Measurements from ENCODE around the gene PRMT7.

DNA sequence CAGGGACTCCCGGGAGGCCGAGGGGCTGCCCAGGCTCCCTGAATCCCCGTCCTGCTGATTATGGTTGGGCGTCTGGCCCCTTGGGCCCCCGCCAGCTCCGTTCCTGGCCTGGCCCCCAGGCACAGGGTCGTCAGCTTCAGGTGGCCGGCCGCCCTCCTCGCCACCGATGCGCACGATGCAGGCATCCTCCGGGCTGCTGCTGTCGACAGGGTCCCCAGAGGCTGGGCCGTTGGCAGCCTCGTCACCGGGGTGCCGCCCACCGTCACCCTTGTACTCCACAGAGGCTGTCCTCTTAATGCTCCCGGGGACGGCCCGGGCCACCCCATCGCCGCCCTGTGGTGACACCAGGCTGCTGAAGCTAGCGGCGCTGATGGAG is 60.4 kb downstream of the PRMT7 start:
- TF ChIP-seq TAF1 (IDR thresholded peaks at IDR 0.05; ENCODE audit: low read depth, low read length) (no peak), EZH2 (IDR thresholded peaks at IDR 0.05; ENCODE audit: low read depth, low read length, severe bottlenecking) (no peak), EP300 (IDR thresholded peaks at IDR 0.05; ENCODE audit: borderline replicate concordance in 1 of 2, low read depth in 2 of 2, low read length in 2 of 2) (no peak), POLR2A (IDR thresholded peaks at IDR 0.05; ENCODE audit: control extremely low read depth in 1 of 2, low read depth in 2 of 2, low read length in 2 of 2) (no peak), MAFK (IDR thresholded peaks at IDR 0.05; ENCODE audit: low read depth, low read length) (no peak), ASH2L (IDR thresholded peaks at IDR 0.05; ENCODE audit: low read length) (no peak), BCL11A (IDR thresholded peaks at IDR 0.05; ENCODE audit: low read depth in 2 of 2, low read length in 2 of 2) (no peak), CTCF (IDR thresholded peaks at IDR 0.05; ENCODE audit: control extremely low read depth in 1 of 3, insufficient read depth in 1 of 3, low read depth in 1 of 3, low read length in 3 of 3) (no peak)
- TF ChIP-seq, protein P1, sequence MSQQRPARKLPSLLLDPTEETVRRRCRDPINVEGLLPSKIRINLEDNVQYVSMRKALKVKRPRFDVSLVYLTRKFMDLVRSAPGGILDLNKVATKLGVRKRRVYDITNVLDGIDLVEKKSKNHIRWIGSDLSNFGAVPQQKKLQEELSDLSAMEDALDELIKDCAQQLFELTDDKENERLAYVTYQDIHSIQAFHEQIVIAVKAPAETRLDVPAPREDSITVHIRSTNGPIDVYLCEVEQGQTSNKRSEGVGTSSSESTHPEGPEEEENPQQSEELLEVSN (IDR thresholded peaks at IDR 0.05), result no peak
